GM10248 (cell line): ENCODE measurements around the gene TLE6.
"Not testable (repeated sequence)": the region's sequence is repeated elsewhere in the genome, so short reads cannot be mapped to it uniquely, and the experiment has no call there.

ENCODE experiments used
- CTCF ChIA-PET: fragments of 300-600 bp; sonication (Branson Sonifier 250); formaldehyde crosslinking; extraction: SDS; loops from one replicate; lab custom pipeline; 2021; ENCODE audit warnings: antibody characterized with exemption; lab: Yijun Ruan, JAX
- POLR2A ChIA-PET: fragments of 350-650 bp; sonication (Branson Sonifier 250); formaldehyde crosslinking; extraction: SDS; loops from one replicate; lab custom pipeline; 2020; ENCODE audit warnings: antibody characterized with exemption; lab: Yijun Ruan, JAX
- DNase-seq: peaks from one replicate; pipeline ENCODE4 v3.0.0; 2012; ENCODE audit errors: extremely low spot score
- TF ChIP-seq, protein P1 (sequence below): IDR thresholded peaks from 2 replicates; pipeline ENCODE4 v1.5.1; 2012; ENCODE audit warnings: mild to moderate bottlenecking, low read depth; ENCODE audit errors: extremely low read depth, missing control alignments, control extremely low read depth

TLE6 gene

DNA sequence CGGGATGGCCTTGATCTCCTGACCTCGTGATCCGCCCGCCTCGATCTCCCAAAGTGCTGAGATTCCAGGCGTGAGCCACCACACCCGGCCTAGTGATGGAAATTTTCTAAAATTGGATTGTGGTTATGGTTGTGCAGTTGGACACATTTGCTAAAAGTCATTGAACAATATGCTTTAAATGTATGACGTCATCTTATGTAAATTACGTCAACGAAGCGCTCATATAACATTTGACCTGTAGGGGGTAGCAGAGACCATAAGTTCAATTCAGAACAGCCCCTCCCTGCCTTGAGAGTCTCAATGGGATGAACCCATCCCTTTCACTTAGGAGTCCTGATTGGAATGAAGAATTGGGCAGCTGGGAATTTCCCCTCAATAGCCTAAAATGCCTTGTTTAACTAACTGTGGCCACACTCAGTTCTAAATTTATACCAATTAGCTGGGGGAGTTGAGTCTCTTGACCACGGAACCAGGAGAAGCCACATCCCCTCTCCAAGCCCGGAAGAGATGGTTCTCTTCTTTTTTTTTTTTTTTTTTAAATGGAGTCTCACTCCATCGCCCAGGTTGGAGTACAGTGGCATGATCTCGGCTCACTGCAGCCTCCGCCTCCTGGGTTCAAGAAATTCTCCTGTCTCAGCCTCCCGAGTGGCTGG lies 15.2 kb upstream of the TLE6 start:
- DNase-seq = peak; percentile 72
- CTCF ChIA-PET = interaction anchor here (0.6 to 5.4 kb wide), 27 partner anchors 9 to 343 kb away, joined by 3 to 47 read pairs (median 5); no protein-coding TSS in a partner anchor
- POLR2A ChIA-PET = no interaction called here
- TF ChIP-seq, protein P1, sequence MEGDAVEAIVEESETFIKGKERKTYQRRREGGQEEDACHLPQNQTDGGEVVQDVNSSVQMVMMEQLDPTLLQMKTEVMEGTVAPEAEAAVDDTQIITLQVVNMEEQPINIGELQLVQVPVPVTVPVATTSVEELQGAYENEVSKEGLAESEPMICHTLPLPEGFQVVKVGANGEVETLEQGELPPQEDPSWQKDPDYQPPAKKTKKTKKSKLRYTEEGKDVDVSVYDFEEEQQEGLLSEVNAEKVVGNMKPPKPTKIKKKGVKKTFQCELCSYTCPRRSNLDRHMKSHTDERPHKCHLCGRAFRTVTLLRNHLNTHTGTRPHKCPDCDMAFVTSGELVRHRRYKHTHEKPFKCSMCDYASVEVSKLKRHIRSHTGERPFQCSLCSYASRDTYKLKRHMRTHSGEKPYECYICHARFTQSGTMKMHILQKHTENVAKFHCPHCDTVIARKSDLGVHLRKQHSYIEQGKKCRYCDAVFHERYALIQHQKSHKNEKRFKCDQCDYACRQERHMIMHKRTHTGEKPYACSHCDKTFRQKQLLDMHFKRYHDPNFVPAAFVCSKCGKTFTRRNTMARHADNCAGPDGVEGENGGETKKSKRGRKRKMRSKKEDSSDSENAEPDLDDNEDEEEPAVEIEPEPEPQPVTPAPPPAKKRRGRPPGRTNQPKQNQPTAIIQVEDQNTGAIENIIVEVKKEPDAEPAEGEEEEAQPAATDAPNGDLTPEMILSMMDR = peak; percentile 60

DNA sequence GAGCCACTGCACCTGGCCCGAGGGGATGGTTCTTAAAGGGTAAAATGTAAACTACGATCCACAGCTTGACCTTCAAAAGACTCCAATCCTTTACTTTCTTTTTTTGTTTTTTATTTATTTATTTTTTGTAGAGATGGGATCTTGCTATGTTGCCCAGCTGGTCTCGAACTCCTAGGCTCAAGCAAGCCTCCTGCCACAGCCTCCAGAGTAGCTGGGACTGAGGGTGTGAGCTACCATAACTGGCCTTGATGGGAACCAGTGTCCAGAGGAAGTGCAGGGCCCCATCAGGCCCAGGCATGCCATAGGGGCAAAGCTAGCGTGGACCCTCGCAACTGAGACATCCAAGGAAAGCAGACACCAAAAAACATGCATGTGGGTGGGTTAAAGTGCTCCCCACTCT lies 14.2 kb upstream of the TLE6 start:
- ChIA-PET POLR2A (no interaction called here), CTCF (interaction anchor here (1.0 to 5.4 kb wide), 22 partner anchors 9 to 342 kb away, joined by 3 to 47 read pairs (median 5); no protein-coding TSS in a partner anchor)
- TF ChIP-seq, protein P1 = no peak
- DNase-seq = no peak

DNA sequence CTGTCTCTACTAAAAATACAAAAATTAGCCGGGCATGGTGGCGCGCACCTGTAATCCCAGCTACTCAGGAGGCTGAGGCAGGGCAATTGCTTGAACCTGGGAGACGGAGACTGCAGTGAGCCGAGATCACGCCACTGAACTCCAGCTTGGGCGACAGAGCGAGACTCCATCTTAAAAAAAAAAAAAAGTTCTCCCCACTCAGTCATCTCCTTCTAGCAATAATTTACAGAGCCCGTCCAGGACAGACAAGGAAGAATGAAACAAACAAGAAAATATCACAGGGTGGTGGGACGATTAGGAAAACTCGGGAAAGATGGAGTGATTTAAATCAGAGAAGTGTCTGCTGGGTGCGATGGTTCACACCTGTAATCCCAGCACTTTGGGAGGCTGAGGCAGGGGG lies 13.7 kb upstream of the TLE6 start:
- POLR2A ChIA-PET = interaction anchor here (0.6 kb wide), 1 partner anchor 75 kb away, joined by 3 read pairs; no protein-coding TSS in a partner anchor
- CTCF ChIA-PET = interaction anchor here (1.0 to 5.4 kb wide), 13 partner anchors 9 to 341 kb away, joined by 3 to 47 read pairs (median 6); partner anchors contain the start of gene TLE6
- DNase-seq = not testable (repeated sequence)

DNA sequence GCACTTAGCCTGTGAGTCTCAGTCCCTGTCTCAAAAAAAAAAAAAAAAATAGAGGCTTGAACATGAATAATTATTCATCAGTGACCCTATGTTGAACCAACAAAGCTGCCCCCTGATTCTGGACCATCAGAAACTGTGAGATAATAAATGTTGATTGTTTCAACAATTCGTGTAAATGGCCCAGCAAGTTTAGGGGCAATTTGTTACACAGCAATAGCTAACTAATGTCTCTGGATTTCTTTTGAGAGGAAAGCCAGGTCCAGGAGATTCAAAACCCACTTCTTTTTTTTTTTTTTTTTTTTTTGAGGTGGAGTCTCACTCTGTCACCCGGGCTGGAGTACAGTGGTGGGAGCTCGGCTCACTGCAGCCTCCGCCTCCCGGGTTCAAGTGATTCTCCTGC lies 12.5 kb upstream of the TLE6 start:
- no peak for DNase-seq
- ChIA-PET POLR2A (interaction anchor here (0.6 kb wide), 1 partner anchor 216 kb away, joined by 4 read pairs; no protein-coding TSS in a partner anchor), CTCF (interaction anchor here (0.6 to 3.2 kb wide), 10 partner anchors 11 to 197 kb away, joined by 3 to 13 read pairs (median 4); partner anchors contain the start of gene TLE6)
- TF ChIP-seq, protein P1 = no peak

DNA sequence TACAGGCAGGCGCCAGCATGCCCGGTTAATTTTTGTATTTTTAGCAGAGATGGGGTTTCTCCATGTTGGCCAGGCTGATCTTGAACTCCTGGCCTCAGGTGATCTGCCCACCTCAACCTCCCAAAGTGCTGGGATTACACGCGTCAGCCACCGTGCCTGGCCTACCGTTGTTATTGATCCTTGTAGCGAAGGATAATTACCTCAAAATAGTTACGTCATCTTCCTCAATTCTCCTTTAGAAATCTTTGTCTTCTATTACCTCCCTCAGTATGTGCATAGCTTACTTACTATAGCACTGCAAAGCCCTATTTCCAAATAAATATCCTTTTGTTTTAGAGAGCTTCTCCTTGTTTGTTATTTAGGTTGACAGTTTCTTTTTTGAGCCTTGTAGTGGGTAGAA lies 9.4 kb upstream of the TLE6 start:
- CTCF ChIA-PET = interaction anchor here (3.9 to 4.6 kb wide), 2 partner anchors 17 to 136 kb away, joined by 18 read pairs; no protein-coding TSS in a partner anchor
- POLR2A ChIA-PET = no interaction called here
- TF ChIP-seq, protein P1 = no peak
- no peak for DNase-seq

DNA sequence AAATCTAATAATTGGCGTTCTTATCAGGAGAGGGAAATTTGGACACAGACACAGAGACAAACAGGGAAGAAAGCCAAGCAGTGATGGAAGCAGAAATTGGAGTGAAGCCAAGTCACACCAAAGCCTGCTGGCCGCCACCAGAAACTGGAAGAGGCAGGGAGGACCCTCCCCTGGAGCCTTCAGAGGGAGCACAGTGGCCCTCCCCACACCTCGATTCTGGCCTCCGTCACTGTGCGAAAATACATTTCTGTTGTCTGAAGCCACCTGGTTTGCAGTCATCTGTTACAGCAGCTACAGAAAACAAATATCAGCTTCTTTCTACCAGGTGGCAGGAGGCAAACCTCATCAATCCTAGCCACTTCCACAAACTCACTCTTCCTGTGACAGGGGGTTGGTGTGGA lies 8.3 kb upstream of the TLE6 start:
- CTCF ChIA-PET = interaction anchor here (3.9 to 4.6 kb wide), 2 partner anchors 18 to 135 kb away, joined by 18 read pairs; no protein-coding TSS in a partner anchor
- POLR2A ChIA-PET = no interaction called here
- TF ChIP-seq, protein P1 = no peak
- no peak for DNase-seq
